ENCODE data around the gene TIMM17A.
"Not testable (repeated sequence)": the region's sequence is repeated elsewhere in the genome, so short reads cannot be mapped to it uniquely, and the experiment has no call there.

The TIMM17A gene

DNA sequence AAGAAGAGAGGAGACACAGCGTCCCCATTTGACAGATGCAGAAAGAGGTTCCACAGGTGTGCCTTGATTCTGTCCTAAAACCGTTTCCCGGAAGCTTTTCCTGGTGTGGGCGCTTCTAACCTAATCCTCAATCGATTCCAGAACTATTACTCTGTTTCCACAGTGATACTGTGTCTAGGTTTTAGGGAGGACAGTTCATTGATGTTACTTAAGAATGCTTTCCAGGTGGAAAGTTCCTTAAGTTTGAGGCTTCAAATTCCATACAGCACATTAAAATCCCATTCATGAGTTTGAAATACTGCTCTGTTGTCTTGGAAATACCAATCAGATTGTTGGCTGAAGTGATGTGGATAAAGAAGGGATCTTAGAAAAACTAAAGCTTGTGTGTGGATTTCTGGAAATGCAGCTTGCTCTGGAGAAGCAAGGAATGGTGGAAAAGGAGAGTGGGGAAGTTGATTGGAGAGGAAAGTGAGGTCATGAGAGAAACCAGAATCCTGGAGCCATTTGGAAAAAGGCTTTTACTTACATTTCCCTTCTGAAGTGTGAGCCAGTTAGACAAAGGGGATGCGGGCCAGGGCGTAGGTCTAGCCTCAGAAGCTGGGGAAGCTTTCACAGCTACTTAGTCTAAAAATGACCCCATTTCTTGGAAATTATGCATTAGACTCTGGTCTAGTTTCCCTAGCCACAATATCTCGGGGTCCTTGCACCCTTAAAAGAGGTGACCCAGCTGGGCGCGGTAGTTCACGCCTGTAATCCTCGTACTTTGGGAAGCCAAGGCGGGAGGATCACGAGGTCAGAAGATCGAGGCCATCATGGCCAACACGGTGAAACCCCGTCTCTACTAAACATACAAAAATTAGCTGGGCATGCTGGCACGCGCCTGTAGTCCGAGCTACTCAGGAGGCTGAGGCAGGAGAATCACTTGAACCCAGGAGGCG, 61.8 kb downstream of the TIMM17A start:
- DNase-seq: no peak

DNA sequence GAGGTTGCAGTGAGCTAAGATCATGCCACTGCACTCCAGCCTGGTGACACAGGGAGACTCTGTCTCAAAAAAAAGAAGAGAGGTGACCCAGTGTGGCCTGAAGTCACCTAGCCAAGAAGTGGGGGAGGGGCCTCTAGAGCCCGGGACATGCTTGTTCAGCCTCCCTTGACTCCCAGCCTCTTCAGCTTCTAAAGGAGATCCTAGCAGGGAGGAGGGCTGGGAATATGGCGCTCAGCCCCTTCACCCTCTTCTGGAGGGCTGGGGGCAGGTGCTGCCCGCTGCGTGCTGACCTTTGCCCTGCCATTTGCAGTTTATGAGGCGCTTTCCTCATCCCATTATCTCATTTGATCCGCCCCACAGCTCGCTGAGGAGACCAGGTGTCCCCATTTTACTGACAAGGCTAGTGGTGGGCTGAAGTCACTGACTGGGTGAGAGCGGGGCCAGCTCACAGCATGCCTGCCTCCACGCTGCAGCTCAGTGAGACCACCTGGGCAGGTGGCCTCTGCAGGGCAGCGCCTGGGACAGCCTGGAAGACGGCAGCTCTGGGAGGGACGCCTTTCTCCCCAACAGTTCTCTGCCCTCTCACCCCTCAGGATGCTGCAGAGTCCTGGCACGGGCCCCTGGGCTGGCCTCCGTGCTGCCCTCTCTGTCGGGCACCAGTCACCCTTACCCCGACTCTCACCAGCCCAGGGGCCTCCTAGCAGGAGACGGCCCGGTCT, 62.6 kb downstream of the TIMM17A start:
- no peak for DNase-seq

DNA sequence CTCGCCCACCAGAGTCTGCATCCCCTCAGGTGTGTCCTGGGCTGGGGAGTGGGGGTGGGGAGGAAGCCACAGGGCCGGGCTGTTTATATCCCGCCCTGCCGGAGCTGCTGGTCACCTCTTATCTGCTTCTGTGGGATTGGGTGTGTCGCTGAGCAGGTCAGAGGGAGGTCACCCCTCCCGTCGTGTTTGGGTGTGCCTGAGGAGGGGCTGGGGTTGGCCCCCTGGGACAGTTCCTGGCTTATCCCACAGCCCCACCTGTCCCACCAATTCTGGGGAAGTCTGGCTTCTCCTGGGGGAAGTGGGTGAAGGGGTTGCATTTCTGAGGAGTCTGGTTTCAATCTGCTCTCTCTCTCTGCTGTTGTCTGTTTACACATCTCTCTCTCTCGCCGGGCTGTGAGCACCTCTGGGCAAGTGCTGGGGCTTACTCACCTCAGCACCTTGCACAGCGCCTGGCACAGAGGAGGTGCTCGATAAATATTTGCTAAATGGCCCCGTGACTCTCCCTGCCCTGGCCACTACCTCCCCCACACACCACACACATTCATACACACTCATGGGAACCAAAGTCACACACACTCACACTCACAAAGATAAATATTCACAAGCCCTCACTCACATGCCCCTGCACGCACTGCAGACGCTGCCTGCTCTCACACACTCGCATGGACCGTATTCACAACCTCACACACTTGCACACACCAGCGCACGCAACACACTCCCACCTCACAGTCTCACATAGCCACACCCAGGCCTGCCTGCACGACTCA, 63.3 kb downstream of the TIMM17A start:
- no peak for DNase-seq

DNA sequence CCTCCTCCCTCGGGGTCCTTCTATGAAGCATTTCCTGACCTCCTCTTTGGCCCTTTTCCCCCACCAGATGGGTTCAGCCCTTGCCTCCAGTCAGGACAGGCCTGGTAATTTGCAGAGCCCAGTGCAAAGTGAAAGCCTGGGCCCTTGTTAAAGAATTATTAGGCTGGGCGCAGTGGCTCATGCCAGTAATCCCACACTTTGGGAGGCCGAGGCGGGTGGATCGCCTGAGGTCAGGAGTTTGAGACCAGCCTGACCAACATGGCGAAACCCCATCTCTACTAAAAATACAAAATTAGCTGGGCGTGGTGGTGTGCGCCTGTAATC, 63.9 kb downstream of the TIMM17A start:
- not testable (repeated sequence) for DNase-seq
